Ishikawa (cell line): ENCODE data around the gene CYP4A11.

Source experiments
- EP300 ChIP-seq: IDR thresholded peaks from 2 replicates; pipeline ENCODE4 v1.6.1; 2012; ENCODE audit warnings: borderline replicate concordance
- RAD21 ChIP-seq: IDR thresholded peaks from 2 replicates; pipeline ENCODE4 v1.6.1; 2012; ENCODE audit warnings: low read depth
- TF ChIP-seq, protein P1 (sequence below): IDR thresholded peaks from 2 replicates; pipeline ENCODE4 v1.6.1; 2012; ENCODE audit warnings: low read depth, mild to moderate bottlenecking

DNA sequence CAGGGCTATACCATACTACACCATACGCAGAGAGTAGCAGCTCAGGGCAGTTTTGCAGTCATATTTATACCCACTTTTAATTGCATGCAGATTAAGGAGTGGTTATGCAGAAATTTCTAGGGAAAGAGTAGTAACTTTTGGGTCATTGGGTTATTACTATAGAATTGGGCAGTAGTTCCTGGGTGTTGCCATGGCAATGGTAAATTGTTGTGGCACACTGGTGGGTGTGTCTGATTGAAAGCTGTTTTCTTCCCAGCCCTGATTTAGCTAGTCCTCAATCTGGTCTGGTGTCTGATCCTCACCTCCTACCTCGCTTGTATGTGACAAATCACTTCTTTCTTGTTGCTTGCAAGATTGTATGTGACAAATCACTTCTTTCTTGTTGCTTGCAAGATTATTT lies 30.5 kb downstream of the CYP4A11 start:
- no peak for TF ChIP-seq EP300
- TF ChIP-seq, protein P1, sequence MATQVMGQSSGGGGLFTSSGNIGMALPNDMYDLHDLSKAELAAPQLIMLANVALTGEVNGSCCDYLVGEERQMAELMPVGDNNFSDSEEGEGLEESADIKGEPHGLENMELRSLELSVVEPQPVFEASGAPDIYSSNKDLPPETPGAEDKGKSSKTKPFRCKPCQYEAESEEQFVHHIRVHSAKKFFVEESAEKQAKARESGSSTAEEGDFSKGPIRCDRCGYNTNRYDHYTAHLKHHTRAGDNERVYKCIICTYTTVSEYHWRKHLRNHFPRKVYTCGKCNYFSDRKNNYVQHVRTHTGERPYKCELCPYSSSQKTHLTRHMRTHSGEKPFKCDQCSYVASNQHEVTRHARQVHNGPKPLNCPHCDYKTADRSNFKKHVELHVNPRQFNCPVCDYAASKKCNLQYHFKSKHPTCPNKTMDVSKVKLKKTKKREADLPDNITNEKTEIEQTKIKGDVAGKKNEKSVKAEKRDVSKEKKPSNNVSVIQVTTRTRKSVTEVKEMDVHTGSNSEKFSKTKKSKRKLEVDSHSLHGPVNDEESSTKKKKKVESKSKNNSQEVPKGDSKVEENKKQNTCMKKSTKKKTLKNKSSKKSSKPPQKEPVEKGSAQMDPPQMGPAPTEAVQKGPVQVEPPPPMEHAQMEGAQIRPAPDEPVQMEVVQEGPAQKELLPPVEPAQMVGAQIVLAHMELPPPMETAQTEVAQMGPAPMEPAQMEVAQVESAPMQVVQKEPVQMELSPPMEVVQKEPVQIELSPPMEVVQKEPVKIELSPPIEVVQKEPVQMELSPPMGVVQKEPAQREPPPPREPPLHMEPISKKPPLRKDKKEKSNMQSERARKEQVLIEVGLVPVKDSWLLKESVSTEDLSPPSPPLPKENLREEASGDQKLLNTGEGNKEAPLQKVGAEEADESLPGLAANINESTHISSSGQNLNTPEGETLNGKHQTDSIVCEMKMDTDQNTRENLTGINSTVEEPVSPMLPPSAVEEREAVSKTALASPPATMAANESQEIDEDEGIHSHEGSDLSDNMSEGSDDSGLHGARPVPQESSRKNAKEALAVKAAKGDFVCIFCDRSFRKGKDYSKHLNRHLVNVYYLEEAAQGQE = no peak
- no peak for TF ChIP-seq RAD21
